Smooth muscle cell (in vitro differentiated cells): ENCODE results near the gene CRYGN. TPM values are rescaled to one million over a fixed set of nuclear protein-coding genes. Genes with fewer than 3 reads are reported as not detected.

Experiments
- DNase-seq: peaks from one replicate; lab custom pipeline; 2025; ENCODE audit not compliant: unreplicated experiment; lab: John Stamatoyannopoulos, UW
- H2AFZ ChIP-seq: fragments of 200-600 bp; sonication (generic); 2 replicates; pipeline ENCODE4 v1.6.0; 2016; ENCODE audit warnings: antibody characterized with exemption, low read depth, mild to moderate bottlenecking
- H3F3A ChIP-seq: fragments of 200-600 bp; sonication (generic); 2 replicates; pipeline ENCODE4 v1.6.0; 2017; ENCODE audit warnings: antibody characterized with exemption, low read depth
- H3K27ac ChIP-seq: fragments of 200-600 bp; sonication (generic); 2 replicates; pipeline ENCODE4 v1.5.1; 2016; ENCODE audit warnings: low read depth, mild to moderate bottlenecking
- H3K27me3 ChIP-seq: fragments of 200-600 bp; sonication (generic); 2 replicates; pipeline ENCODE4 v1.6.1; 2016; ENCODE audit warnings: low read depth, mild to moderate bottlenecking
- H3K36me3 ChIP-seq: fragments of 200-600 bp; sonication (generic); 2 replicates; pipeline ENCODE4 v1.5.1; 2016; ENCODE audit warnings: low read depth
- H3K4me1 ChIP-seq: fragments of 200-600 bp; sonication (generic); 2 replicates; pipeline ENCODE4 v1.5.1; 2016; ENCODE audit warnings: low read depth
- H3K4me2 ChIP-seq: fragments of 200-600 bp; sonication (generic); 2 replicates; pipeline ENCODE4 v1.6.0; 2016; ENCODE audit warnings: mild to moderate bottlenecking
- H3K4me3 ChIP-seq: fragments of 200-600 bp; sonication (generic); 2 replicates; pipeline ENCODE4 v1.5.1; 2016; ENCODE audit warnings: mild to moderate bottlenecking
- H3K79me2 ChIP-seq: fragments of 200-600 bp; sonication (generic); 2 replicates; pipeline ENCODE4 v1.6.0; 2016; ENCODE audit warnings: low read depth, mild to moderate bottlenecking
- H3K9ac ChIP-seq: fragments of 200-600 bp; sonication (generic); 2 replicates; pipeline ENCODE4 v1.6.0; 2016; ENCODE audit warnings: low read depth
- H3K9me3 ChIP-seq: fragments of 200-600 bp; sonication (generic); replicated peaks from 2 replicates; pipeline ENCODE4 v1.5.1; 2016; ENCODE audit warnings: low read depth
- H4K20me1 ChIP-seq: fragments of 200-600 bp; sonication (generic); 2 replicates; pipeline ENCODE4 v1.6.0; 2016; ENCODE audit warnings: low read depth
- WGBS: methylation state at CpG from one replicate; pipeline ENCODE4 v1.1.7; 2016; ENCODE audit warnings: low lambda C conversion rate; 5-methylcytosine and 5-hydroxymethylcytosine counted together
- polyA plus RNA-seq: library from polyadenylated mRNA; unstranded; fragments of >200 nt; fragmentation: Nextera tagmentation; extraction: Ambion mirVana; gene quantifications from 2 replicates; pipeline ENCODE4 v1.2.1, GENCODE V29; 2016
- total RNA-seq: library from RNA; depleted of rRNA; stranded (reverse); fragments of >200 nt; gene quantifications from 2 replicates; pipeline ENCODE4 v1.2.3, GENCODE V29; 2014
- TF ChIP-seq, protein P1 (sequence below): fragments of 200-600 bp; sonication (generic); IDR thresholded peaks from 2 replicates; pipeline ENCODE4 v1.5.1; 2017; ENCODE audit warnings: borderline replicate concordance, mild to moderate bottlenecking, antibody characterized with exemption; ENCODE audit not compliant: insufficient read depth, poor library complexity, severe bottlenecking

CRYGN gene
- total and polyA plus RNA-seq, 2 experiments from 2014 or later: 0.13 TPM; not detected in 1

- no peak overlapping the region for H2AFZ ChIP-seq
- no peaks in the 10 kb centered on the region for H3F3A ChIP-seq
- H3K36me3 ChIP-seq: no peaks in the 10 kb centered on the region
- no peaks in the 10 kb centered on the region for H4K20me1 ChIP-seq
- H3K9me3 ChIP-seq: no peaks in the 10 kb centered on the region
- no peaks in the 10 kb centered on the region for H3K4me1 ChIP-seq
- H3K79me2 ChIP-seq: no peaks in the 10 kb centered on the region
- H3K4me3 ChIP-seq: no peak overlapping the region
- peaks cover 6% of the 10 kb centered on the region for H3K27me3 ChIP-seq
- WGBS: 65% methylated on average over 10 of the region's 10 CpGs
- H3K27ac ChIP-seq: no peak overlapping the region
- H3K9ac ChIP-seq: no peak overlapping the region
- H3K4me2 ChIP-seq: no peak overlapping the region
- DNase-seq: no peak
- TF ChIP-seq, protein P1, sequence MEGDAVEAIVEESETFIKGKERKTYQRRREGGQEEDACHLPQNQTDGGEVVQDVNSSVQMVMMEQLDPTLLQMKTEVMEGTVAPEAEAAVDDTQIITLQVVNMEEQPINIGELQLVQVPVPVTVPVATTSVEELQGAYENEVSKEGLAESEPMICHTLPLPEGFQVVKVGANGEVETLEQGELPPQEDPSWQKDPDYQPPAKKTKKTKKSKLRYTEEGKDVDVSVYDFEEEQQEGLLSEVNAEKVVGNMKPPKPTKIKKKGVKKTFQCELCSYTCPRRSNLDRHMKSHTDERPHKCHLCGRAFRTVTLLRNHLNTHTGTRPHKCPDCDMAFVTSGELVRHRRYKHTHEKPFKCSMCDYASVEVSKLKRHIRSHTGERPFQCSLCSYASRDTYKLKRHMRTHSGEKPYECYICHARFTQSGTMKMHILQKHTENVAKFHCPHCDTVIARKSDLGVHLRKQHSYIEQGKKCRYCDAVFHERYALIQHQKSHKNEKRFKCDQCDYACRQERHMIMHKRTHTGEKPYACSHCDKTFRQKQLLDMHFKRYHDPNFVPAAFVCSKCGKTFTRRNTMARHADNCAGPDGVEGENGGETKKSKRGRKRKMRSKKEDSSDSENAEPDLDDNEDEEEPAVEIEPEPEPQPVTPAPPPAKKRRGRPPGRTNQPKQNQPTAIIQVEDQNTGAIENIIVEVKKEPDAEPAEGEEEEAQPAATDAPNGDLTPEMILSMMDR: no peak
Measured at GRCh38 chr7:151416112-151416940, 23.6 kb downstream of the CRYGN start.

DNA sequence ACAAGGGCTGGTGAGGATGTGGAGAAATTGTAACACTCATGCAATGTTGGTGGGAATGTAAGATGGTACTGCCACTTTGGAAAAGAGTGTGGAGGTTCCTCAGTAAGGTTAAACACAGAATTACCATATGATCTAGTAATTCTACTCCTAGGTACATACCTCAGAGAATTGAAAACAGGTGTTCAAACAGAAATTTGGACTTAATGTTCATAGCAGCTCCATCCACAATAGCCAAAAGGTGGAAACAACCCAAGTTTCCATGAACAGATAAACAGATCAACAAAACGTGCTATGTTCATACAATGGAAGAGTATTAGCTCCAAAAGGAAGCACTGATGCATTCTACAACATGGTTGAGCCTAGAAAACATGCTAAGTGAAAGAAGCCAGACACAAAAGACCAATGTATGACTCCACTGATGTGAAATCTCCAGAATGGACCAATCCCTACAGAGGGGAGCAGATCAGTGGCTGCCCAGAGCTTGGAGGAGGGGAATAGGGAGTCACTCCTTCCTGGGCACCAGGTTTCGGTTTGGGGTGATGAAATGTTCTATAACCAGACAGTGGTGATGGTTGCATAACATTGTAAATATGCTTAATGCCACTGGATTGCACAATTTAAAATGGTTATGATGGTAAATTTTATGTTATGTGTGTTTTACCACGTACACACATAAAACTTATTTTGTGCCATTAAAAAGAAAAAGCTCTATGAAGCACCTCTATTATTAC is 24.4 kb downstream of the CRYGN start:
- H3K27ac ChIP-seq: no peak overlapping the region
- DNase-seq: no peak
- TF ChIP-seq, protein P1: no peak
- no peak overlapping the region for H3K9ac ChIP-seq
- 70% methylated on average over 3 of the region's 3 CpGs for WGBS
- no peak overlapping the region for H3K4me2 ChIP-seq
- H3K9me3 ChIP-seq: no peaks in the 10 kb centered on the region
- H3K79me2 ChIP-seq: no peaks in the 10 kb centered on the region
- H3K36me3 ChIP-seq: no peaks in the 10 kb centered on the region
- peaks cover 14% of the 10 kb centered on the region for H3K27me3 ChIP-seq
- no peaks in the 10 kb centered on the region for H3K4me1 ChIP-seq
- H4K20me1 ChIP-seq: no peaks in the 10 kb centered on the region
- H2AFZ ChIP-seq: no peak overlapping the region
- H3F3A ChIP-seq: no peaks in the 10 kb centered on the region
- H3K4me3 ChIP-seq: no peak overlapping the region

DNA sequence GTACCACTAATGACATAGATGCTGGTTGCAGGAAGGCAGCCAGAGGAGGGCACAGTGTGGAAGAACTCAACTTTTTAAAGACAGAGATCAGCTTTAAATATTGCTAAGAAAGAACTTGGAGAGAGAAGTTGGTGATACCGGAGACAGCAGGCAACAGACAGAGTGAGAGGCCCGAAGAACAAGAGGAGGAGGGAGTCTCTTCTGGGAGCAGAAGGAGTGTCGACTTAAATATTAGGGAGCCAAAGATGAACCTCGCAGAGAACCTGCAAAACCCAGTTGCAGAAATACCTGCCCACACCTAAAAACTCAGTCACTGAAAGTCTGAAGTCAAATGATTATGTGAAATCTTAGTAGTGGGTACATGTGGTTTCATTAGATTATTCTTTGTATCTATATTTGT is 26.7 kb downstream of the CRYGN start:
- Histone ChIP-seq H3K4me2 (no peak overlapping the region), H2AFZ (no peak overlapping the region), H3K36me3 (no peaks in the 10 kb centered on the region), H3K4me1 (no peaks in the 10 kb centered on the region), H3K9ac (no peak overlapping the region), H3K27ac (no peak overlapping the region), H3K79me2 (no peaks in the 10 kb centered on the region), H3K9me3 (no peaks in the 10 kb centered on the region), H3K27me3 (peaks cover 36% of the 10 kb centered on the region), H4K20me1 (no peaks in the 10 kb centered on the region), H3K4me3 (no peak overlapping the region), H3F3A (no peaks in the 10 kb centered on the region)
- DNase-seq: no peak
- TF ChIP-seq, protein P1: no peak
- 92% methylated on average over 4 of the region's 4 CpGs for WGBS
